ENCODE measurements around the gene TGFB1.

TGFB1 gene

GRCh38 chr19:41321204-41321599, 32.5 kb downstream of the TGFB1 start:
- no peak for DNase-seq (ENCODE audit: low read depth)

GRCh38 chr19:41320568-41320967, 33.2 kb downstream of the TGFB1 start:
- no peak for DNase-seq (ENCODE audit: low read depth)

GRCh38 chr19:41320185-41320518, 33.6 kb downstream of the TGFB1 start:
- no peak for DNase-seq (ENCODE audit: low read depth)

- DNase-seq (ENCODE audit: low read depth), result no peak
Observed at GRCh38 chr19:41319500-41320184, 34.1 kb downstream of the TGFB1 start.

- DNase-seq (ENCODE audit: low read depth), result no peak
Observed at GRCh38 chr19:41318696-41319499, 34.8 kb downstream of the TGFB1 start.

- DNase-seq (ENCODE audit: low read depth), result no peak
Observed at GRCh38 chr19:41316306-41316920, 37.3 kb downstream of the TGFB1 start.

GRCh38 chr19:41311613-41312012, 42.1 kb downstream of the TGFB1 start:
- no peak for DNase-seq (ENCODE audit: low read depth)

- no peak for DNase-seq (ENCODE audit: low read depth)
Observed at GRCh38 chr19:41311072-41311471, 42.6 kb downstream of the TGFB1 start.

- DNase-seq (ENCODE audit: low read depth), result peak; percentile 86
Observed at GRCh38 chr19:41310033-41310831, 43.5 kb downstream of the TGFB1 start, which contains the start of gene CCDC97. CCDC97 (plus strand) TSS chr19:41310172; CDS start chr19:41310311, 139 bp downstream.

GRCh38 chr19:41309180-41310032, 44.3 kb downstream of the TGFB1 start:
- no peak for DNase-seq (ENCODE audit: low read depth)

- DNase-seq (ENCODE audit: low read depth), result peak; percentile 86
Observed at GRCh38 chr19:41308450-41309179, 45.1 kb downstream of the TGFB1 start.

- DNase-seq (ENCODE audit: low read depth), result no peak
Observed at GRCh38 chr19:41307954-41308449, 45.7 kb downstream of the TGFB1 start.

- no peak for DNase-seq (ENCODE audit: low read depth)
Observed at GRCh38 chr19:41307090-41307875, 46.4 kb downstream of the TGFB1 start.

GRCh38 chr19:41305927-41306793, 47.6 kb downstream of the TGFB1 start:
- no peak for DNase-seq (ENCODE audit: low read depth)

- no peak for DNase-seq (ENCODE audit: low read depth)
Observed at GRCh38 chr19:41304706-41305483, 48.8 kb downstream of the TGFB1 start.

- DNase-seq (ENCODE audit: low read depth), result no peak
Observed at GRCh38 chr19:41303954-41304353, 49.8 kb downstream of the TGFB1 start.

- peak; percentile 64 for DNase-seq (ENCODE audit: low read depth)
Observed at GRCh38 chr19:41302624-41303351, 50.9 kb downstream of the TGFB1 start.

Measured in activated T-cell treated with anti-CD3 and anti-CD28 coated beads for 48 hours (primary cell).